Measurements from ENCODE around the gene PDGFA. TPM values are rescaled to one million over a fixed set of nuclear protein-coding genes. Genes with fewer than 3 reads are reported as not detected.

The PDGFA gene
- total RNA-seq, 1 experiment from 2014 or later, result 129 TPM

DNA sequence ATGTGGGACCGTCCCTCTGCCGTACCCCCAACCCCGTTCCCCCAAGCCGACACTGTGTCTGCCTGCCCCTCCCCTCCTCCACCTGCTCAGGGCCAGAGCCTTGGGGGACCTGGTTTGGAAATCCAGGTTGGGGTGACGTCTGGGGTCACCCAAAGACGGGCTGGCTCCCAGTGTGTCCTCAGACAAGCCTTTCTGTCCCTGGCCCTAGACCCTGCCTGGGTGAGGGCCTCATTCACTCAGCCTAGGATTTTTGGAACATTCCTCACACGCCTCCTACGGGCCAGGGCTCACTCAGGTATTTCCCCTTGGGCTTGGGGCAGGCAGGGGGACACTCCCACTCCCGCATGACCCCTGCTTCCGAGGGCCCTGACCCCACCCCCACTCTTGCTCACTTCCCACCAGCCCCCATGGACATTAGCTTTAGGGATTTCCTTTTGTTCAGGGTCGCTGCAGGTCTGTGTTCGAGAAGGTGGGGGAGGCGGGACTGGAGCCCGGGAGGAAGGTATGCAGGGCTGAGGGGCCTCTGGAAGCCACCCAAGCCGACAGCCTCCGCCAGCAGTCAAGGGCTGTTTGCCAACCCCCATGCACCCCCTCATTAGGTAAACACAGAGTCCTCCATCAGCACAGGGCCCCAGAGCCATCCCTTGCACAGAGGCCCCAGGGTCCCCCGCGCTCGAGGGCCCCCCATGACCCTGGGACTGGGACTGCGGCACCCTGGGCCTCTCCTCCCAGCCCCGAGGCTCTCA is 35.1 kb downstream of the PDGFA start:
- DNase-seq (ENCODE audit: low spot score) (peak; percentile 36), ATAC-seq (peak; percentile 73)
- H3K27ac Mint-ChIP-seq, result no peak overlapping the region
- ChIA-PET POLR2A (no interaction called here), CTCF (no interaction called here)
- H3K36me3 Mint-ChIP-seq, result peaks cover 2% of the 10 kb centered on the region; the same call in 1 of the 2 replicates
- TF ChIP-seq ZNF138 (CRISPR knock-in tag; conservative IDR thresholded peaks at IDR 0.05) (no peak), PRRX2 (CRISPR knock-in tag; IDR thresholded peaks at IDR 0.05) (no peak), FOXP1 (CRISPR knock-in tag; IDR thresholded peaks at IDR 0.05; ENCODE audit: borderline replicate concordance) (no peak), HMGA2 (CRISPR knock-in tag; IDR thresholded peaks at IDR 0.05) (no peak), ZNF416 (CRISPR knock-in tag; IDR thresholded peaks at IDR 0.05) (no peak), EMX1 (CRISPR knock-in tag; IDR thresholded peaks at IDR 0.05) (no peak), CREM (CRISPR knock-in tag; IDR thresholded peaks at IDR 0.05) (no peak), TEAD1 (CRISPR knock-in tag; IDR thresholded peaks at IDR 0.05) (no peak), MYBL2 (CRISPR knock-in tag; IDR thresholded peaks at IDR 0.05) (no peak), JAZF1 (CRISPR knock-in tag; IDR thresholded peaks at IDR 0.05) (no peak), SOX15 (CRISPR knock-in tag; IDR thresholded peaks at IDR 0.05) (no peak), FOXK1 (CRISPR knock-in tag; IDR thresholded peaks at IDR 0.05) (no peak), ESRRA (CRISPR knock-in tag; IDR thresholded peaks at IDR 0.05; ENCODE audit: borderline replicate concordance) (no peak)
- TF ChIP-seq, protein P1, sequence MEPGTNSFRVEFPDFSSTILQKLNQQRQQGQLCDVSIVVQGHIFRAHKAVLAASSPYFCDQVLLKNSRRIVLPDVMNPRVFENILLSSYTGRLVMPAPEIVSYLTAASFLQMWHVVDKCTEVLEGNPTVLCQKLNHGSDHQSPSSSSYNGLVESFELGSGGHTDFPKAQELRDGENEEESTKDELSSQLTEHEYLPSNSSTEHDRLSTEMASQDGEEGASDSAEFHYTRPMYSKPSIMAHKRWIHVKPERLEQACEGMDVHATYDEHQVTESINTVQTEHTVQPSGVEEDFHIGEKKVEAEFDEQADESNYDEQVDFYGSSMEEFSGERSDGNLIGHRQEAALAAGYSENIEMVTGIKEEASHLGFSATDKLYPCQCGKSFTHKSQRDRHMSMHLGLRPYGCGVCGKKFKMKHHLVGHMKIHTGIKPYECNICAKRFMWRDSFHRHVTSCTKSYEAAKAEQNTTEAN (CRISPR knock-in tag; IDR thresholded peaks at IDR 0.05), result no peak
- TF ChIP-seq, protein P2, sequence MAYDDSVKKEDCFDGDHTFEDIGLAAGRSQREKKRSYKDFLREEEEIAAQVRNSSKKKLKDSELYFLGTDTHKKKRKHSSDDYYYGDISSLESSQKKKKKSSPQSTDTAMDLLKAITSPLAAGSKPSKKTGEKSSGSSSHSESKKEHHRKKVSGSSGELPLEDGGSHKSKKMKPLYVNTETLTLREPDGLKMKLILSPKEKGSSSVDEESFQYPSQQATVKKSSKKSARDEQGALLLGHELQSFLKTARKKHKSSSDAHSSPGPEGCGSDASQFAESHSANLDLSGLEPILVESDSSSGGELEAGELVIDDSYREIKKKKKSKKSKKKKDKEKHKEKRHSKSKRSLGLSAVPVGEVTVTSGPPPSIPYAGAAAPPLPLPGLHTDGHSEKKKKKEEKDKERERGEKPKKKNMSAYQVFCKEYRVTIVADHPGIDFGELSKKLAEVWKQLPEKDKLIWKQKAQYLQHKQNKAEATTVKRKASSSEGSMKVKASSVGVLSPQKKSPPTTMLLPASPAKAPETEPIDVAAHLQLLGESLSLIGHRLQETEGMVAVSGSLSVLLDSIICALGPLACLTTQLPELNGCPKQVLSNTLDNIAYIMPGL (CRISPR knock-in tag; IDR thresholded peaks at IDR 0.05), result no peak
- TF ChIP-seq, protein P3, sequence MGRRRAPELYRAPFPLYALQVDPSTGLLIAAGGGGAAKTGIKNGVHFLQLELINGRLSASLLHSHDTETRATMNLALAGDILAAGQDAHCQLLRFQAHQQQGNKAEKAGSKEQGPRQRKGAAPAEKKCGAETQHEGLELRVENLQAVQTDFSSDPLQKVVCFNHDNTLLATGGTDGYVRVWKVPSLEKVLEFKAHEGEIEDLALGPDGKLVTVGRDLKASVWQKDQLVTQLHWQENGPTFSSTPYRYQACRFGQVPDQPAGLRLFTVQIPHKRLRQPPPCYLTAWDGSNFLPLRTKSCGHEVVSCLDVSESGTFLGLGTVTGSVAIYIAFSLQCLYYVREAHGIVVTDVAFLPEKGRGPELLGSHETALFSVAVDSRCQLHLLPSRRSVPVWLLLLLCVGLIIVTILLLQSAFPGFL (CRISPR knock-in tag; IDR thresholded peaks at IDR 0.05; ENCODE audit: borderline replicate concordance), result no peak
- TF ChIP-seq, protein P4, sequence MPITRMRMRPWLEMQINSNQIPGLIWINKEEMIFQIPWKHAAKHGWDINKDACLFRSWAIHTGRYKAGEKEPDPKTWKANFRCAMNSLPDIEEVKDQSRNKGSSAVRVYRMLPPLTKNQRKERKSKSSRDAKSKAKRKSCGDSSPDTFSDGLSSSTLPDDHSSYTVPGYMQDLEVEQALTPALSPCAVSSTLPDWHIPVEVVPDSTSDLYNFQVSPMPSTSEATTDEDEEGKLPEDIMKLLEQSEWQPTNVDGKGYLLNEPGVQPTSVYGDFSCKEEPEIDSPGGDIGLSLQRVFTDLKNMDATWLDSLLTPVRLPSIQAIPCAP (CRISPR knock-in tag; IDR thresholded peaks at IDR 0.05), result no peak
- TF ChIP-seq, protein P5, sequence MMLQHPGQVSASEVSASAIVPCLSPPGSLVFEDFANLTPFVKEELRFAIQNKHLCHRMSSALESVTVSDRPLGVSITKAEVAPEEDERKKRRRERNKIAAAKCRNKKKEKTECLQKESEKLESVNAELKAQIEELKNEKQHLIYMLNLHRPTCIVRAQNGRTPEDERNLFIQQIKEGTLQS (CRISPR knock-in tag; conservative IDR thresholded peaks at IDR 0.05), result no peak
- TF ChIP-seq, protein P6, sequence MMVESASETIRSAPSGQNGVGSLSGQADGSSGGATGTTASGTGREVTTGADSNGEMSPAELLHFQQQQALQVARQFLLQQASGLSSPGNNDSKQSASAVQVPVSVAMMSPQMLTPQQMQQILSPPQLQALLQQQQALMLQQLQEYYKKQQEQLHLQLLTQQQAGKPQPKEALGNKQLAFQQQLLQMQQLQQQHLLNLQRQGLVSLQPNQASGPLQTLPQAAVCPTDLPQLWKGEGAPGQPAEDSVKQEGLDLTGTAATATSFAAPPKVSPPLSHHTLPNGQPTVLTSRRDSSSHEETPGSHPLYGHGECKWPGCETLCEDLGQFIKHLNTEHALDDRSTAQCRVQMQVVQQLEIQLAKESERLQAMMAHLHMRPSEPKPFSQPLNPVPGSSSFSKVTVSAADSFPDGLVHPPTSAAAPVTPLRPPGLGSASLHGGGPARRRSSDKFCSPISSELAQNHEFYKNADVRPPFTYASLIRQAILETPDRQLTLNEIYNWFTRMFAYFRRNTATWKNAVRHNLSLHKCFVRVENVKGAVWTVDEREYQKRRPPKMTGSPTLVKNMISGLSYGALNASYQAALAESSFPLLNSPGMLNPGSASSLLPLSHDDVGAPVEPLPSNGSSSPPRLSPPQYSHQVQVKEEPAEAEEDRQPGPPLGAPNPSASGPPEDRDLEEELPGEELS (CRISPR knock-in tag; IDR thresholded peaks at IDR 0.05), result no peak
- TF ChIP-seq, protein P7, sequence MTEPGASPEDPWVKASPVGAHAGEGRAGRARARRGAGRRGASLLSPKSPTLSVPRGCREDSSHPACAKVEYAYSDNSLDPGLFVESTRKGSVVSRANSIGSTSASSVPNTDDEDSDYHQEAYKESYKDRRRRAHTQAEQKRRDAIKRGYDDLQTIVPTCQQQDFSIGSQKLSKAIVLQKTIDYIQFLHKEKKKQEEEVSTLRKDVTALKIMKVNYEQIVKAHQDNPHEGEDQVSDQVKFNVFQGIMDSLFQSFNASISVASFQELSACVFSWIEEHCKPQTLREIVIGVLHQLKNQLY (CRISPR knock-in tag; IDR thresholded peaks at IDR 0.05), result no peak
- H3K4me1 Mint-ChIP-seq, result peaks cover 23% of the 10 kb centered on the region
- H3K9me3 Mint-ChIP-seq, result peaks cover 18% of the 10 kb centered on the region
- peaks cover 4% of the 10 kb centered on the region; the same call in 1 of the 2 replicates for H3K27me3 Mint-ChIP-seq (ENCODE audit: low read depth)
- no peak overlapping the region for H3K4me3 Mint-ChIP-seq
